GM12878 (cell line): Measurements from ENCODE around the gene TOB1. TPM values are rescaled to one million over a fixed set of nuclear protein-coding genes. Genes with fewer than 3 reads are reported as not detected.

Experiments used
- ATAC-seq: fragments of 200-7000 bp; cut with Tn5 transposase; 3 replicates; pipeline ENCODE4 v1.9.1; 2020; ENCODE audit warnings: mild to moderate bottlenecking, moderate library complexity
- BruUV-seq: library from RNA; stranded (reverse); fragments of 400-500 nt; replicated peaks from 2 replicates; lab custom pipeline; 2021; lab: Mats Ljungman, UMichigan
- CTCF ChIA-PET: fragments of 300-600 bp; sonication (Branson Sonifier 250); formaldehyde crosslinking; extraction: SDS; loops from one replicate; lab custom pipeline; 2021; ENCODE audit warnings: inconsistent platforms; lab: Yijun Ruan, JAX
- POLR2A ChIA-PET: fragments of 350-600 bp; formaldehyde crosslinking; extraction: SDS; loops from one replicate; lab custom pipeline; 2021; ENCODE audit warnings: inconsistent platforms; lab: Charles Lee
- RAD21 ChIA-PET: fragments of 300-600 bp; sonication (Branson Sonifier 250); formaldehyde crosslinking; loops from one replicate; lab custom pipeline; 2023; ENCODE audit warnings: antibody characterized with exemption; ENCODE audit not compliant: unreplicated experiment; lab: Charles Lee
- SMC1A ChIA-PET: fragments of 300-600 bp; sonication (Branson Sonifier 250); formaldehyde crosslinking; loops from one replicate; lab custom pipeline; 2023; ENCODE audit not compliant: unreplicated experiment, uncharacterized antibody; lab: Charles Lee
- DNase-seq: peaks from one replicate; pipeline ENCODE4 v3.0.0-alpha.2; 2011; ENCODE audit warnings: low read depth, low spot score
- FAIRE-seq: peaks from 3 replicates; lab custom pipeline; 2011; peaks lifted over from hg19 to GRCh38; lab: Jason Lieb, UNC
- H2AFZ ChIP-seq: 2 replicates; pipeline ENCODE4 v1.6.0; 2011; ENCODE audit warnings: low read depth, low read length, control low read depth; ENCODE audit not compliant: control insufficient read depth
- H3K27ac ChIP-seq: 2 replicates; pipeline ENCODE4 v1.5.1; 2011; ENCODE audit warnings: control low read depth; ENCODE audit not compliant: control insufficient read depth, insufficient read depth
- H3K27me3 ChIP-seq, 2 experiments: replicated peaks in 1 of 2; 2 replicates each; pipeline versions ENCODE4 v1.6.0 to v1.6.1; 2011; ENCODE audit warnings: low read length in 1 of 2; ENCODE audit not compliant: control insufficient read depth in 2 of 2, insufficient read depth in 2 of 2
- H3K36me3 ChIP-seq, 2 experiments: 2 replicates each; pipeline ENCODE4 v1.5.1; 2011; ENCODE audit warnings: low read length in 1 of 2; ENCODE audit not compliant: control insufficient read depth in 2 of 2, insufficient read depth in 2 of 2
- H3K4me1 ChIP-seq: 2 replicates; pipeline ENCODE4 v1.6.1; 2011; ENCODE audit warnings: mild to moderate bottlenecking, low read length, moderate library complexity, mixed read lengths; ENCODE audit not compliant: control insufficient read depth, insufficient read depth
- H3K4me2 ChIP-seq: 2 replicates; pipeline ENCODE4 v1.6.0; 2011; ENCODE audit warnings: control low read depth; ENCODE audit not compliant: control insufficient read depth, insufficient read depth
- H3K4me3 ChIP-seq: fragments of 200-600 bp; sonication (generic); 2 replicates; pipeline ENCODE4 v1.5.1; 2016
- H3K79me2 ChIP-seq: 2 replicates; pipeline ENCODE4 v1.6.0; 2011; ENCODE audit warnings: low read length; ENCODE audit not compliant: control insufficient read depth, insufficient read depth
- H3K9ac ChIP-seq: 2 replicates; pipeline ENCODE4 v1.8.0; 2011; ENCODE audit warnings: low read length, control low read depth, mixed read lengths; ENCODE audit not compliant: control insufficient read depth, insufficient read depth
- H3K9me3 ChIP-seq: replicated peaks from 3 replicates; pipeline ENCODE4 v1.5.1; 2011; ENCODE audit warnings: mild to moderate bottlenecking, low read length; ENCODE audit not compliant: control insufficient read depth, insufficient read depth
- H4K20me1 ChIP-seq: 2 replicates; pipeline ENCODE4 v1.6.0; 2011; ENCODE audit not compliant: control insufficient read depth, insufficient read depth
- ATF3 ChIP-seq: IDR thresholded peaks from 2 replicates; pipeline ENCODE4 v1.6.1; 2011; ENCODE audit warnings: low read depth, mild to moderate bottlenecking, low read length, moderate library complexity, borderline replicate concordance; ENCODE audit errors: extremely low read depth
- ATF7 ChIP-seq: fragments of 450-650 bp; IDR thresholded peaks from 2 replicates; pipeline ENCODE4 v1.6.1; 2016; ENCODE audit warnings: low read depth, mild to moderate bottlenecking
- BCL3 ChIP-seq: IDR thresholded peaks from 2 replicates; pipeline ENCODE4 v1.6.1; 2011; ENCODE audit warnings: borderline replicate concordance, low read depth, mild to moderate bottlenecking, moderate library complexity, low read length; ENCODE audit not compliant: insufficient read depth, poor library complexity, severe bottlenecking
- CHD4 ChIP-seq: fragments of 200-600 bp; sonication (generic); IDR thresholded peaks from 2 replicates; pipeline ENCODE4 v1.6.1; 2016; ENCODE audit warnings: mild to moderate bottlenecking
- EED ChIP-seq: sonication (generic); IDR thresholded peaks from 2 replicates; pipeline ENCODE4 v1.6.1; 2016; ENCODE audit warnings: antibody characterized with exemption, low read depth
- HSF1 ChIP-seq: fragments of 150-350 bp; IDR thresholded peaks from 2 replicates; pipeline ENCODE4 v1.6.1; 2014; ENCODE audit warnings: mild to moderate bottlenecking, low read depth, low read length
- JUNB ChIP-seq: IDR thresholded peaks from 2 replicates; pipeline ENCODE4 v1.6.1; 2016; ENCODE audit warnings: antibody characterized with exemption, mild to moderate bottlenecking
- KDM1A ChIP-seq: fragments of 200-600 bp; sonication (generic); IDR thresholded peaks from 2 replicates; pipeline ENCODE4 v1.6.1; 2016; ENCODE audit warnings: borderline replicate concordance
- NBN ChIP-seq: fragments of 450-650 bp; IDR thresholded peaks from 2 replicates; pipeline ENCODE4 v1.6.1; 2016
- NRF1 ChIP-seq: conservative IDR thresholded peaks from 2 replicates; pipeline ENCODE4 v1.6.1; 2011; ENCODE audit warnings: mild to moderate bottlenecking, low read depth, low read length, improper control_type of control experiment
- PAX8 ChIP-seq: fragments of 450-650 bp; IDR thresholded peaks from 2 replicates; pipeline ENCODE4 v1.6.1; 2017; ENCODE audit warnings: mild to moderate bottlenecking, moderate library complexity
- POLR2AphosphoS5 ChIP-seq: IDR thresholded peaks from 2 replicates; pipeline ENCODE4 v1.6.1; 2011; ENCODE audit warnings: mild to moderate bottlenecking, low read length, inconsistent platforms
- RB1 ChIP-seq: fragments of 450-650 bp; formaldehyde crosslinking; IDR thresholded peaks from 2 replicates; pipeline ENCODE4 v1.6.1; 2017; ENCODE audit warnings: mild to moderate bottlenecking, borderline replicate concordance
- SRF ChIP-seq, 2 experiments: IDR thresholded peaks; 2 replicates each; pipeline ENCODE4 v1.6.1; 2011; ENCODE audit warnings: low read depth in 2 of 2, low read length in 2 of 2, mild to moderate bottlenecking in 1 of 2, moderate library complexity in 1 of 2
- SUZ12 ChIP-seq: fragments of 200-600 bp; sonication (generic); IDR thresholded peaks from one replicate; pipeline ENCODE4 v1.6.1; 2018; ENCODE audit warnings: antibody characterized with exemption, mild to moderate bottlenecking; ENCODE audit not compliant: unreplicated experiment
- YBX1 ChIP-seq: fragments of 450-650 bp; IDR thresholded peaks from 2 replicates; pipeline ENCODE4 v1.6.1; 2016; ENCODE audit warnings: antibody characterized with exemption
- YY1 ChIP-seq: IDR thresholded peaks from 2 replicates; pipeline ENCODE4 v1.6.1; 2011; ENCODE audit warnings: low read depth, mild to moderate bottlenecking, low read length
- ZBTB11 ChIP-seq: fragments of 450-650 bp; formaldehyde crosslinking; IDR thresholded peaks from 2 replicates; pipeline ENCODE4 v1.5.0; 2022; ENCODE audit warnings: mild to moderate bottlenecking, missing genetic modification characterization
- WGBS: methylation state at CpG from one replicate; pipeline ENCODE4 v1.1.6; 2016; ENCODE audit warnings: low lambda C conversion rate; ENCODE audit not compliant: insufficient replicate concordance, insufficient coverage; ENCODE audit errors: missing lambda C conversion rate; 5-methylcytosine and 5-hydroxymethylcytosine counted together
- in situ Hi-C: fragments of 300-500 bp; cut with MboI; formaldehyde crosslinking; loops from 9 replicates; pipeline ENCODE4 v1.14.3; 2018; ENCODE audit warnings: mixed read lengths
- intact Hi-C: fragments of 100-400 bp; cut with micrococcal nuclease; formaldehyde crosslinking; loops from one replicate; pipeline ENCODE4 v1.14.2; 2022; ENCODE audit not compliant: unreplicated experiment
- polyA plus RNA-seq, 11 experiments: library from polyadenylated mRNA; depleted of rRNA in 4 of 11; unstranded in 6 of 11; stranded (reverse) in 5 of 11; fragments of >200 nt; fragmentation: Nextera tagmentation in 4 of 11; fragmentation: Illumina TruSeq in 1 of 11; extraction: Ambion mirVana in 4 of 11; extraction: Trizol in 1 of 11; gene quantifications; 1 replicate in 1 of 11; 2 replicates in 10 of 11; pipeline versions ENCODE4 v1.2.1 to v1.2.3, GENCODE V29; 2011 to 2016; ENCODE audit warnings: inconsistent platforms in 2 of 11, missing spikeins in 2 of 11, low read depth in 1 of 11
- total RNA-seq, 4 experiments: library from RNA; depleted of rRNA in 3 of 4; stranded (reverse); fragments of >200 nt in 3 of 4; fragmentation: Illumina TruSeq in 1 of 4; extraction: Trizol in 1 of 4; gene quantifications; 2 replicates each; pipeline versions ENCODE4 v1.2.1 to v1.2.3, GENCODE V29; 2013 to 2021

TOB1 gene
- total and polyA plus RNA-seq, 10 of the 15 experiments (the other 5 are each of a cell fraction or from before 2014, with no cell fraction given): 5.0 to 32.4 (median 13.7) TPM

GRCh38 chr17:50831471-50831928, 34.7 kb downstream of the TOB1 start (continued):
- TF ChIP-seq ZBTB11 (no peak), NBN (no peak), PAX8 (no peak)

- FAIRE-seq: no peak
- ChIA-PET POLR2A (interaction anchor here (0.9 kb wide), 1 partner anchor 67 kb away, joined by 3 read pairs; no protein-coding TSS in a partner anchor), RAD21 (interaction anchor here (0.9 kb wide), 1 partner anchor 10 kb away, joined by 3 read pairs; no protein-coding TSS in a partner anchor), CTCF (interaction anchor here (0.8 to 1.0 kb wide), 2 partner anchors 21 to 47 kb away, joined by 3 read pairs; no protein-coding TSS in a partner anchor), SMC1A (no interaction called here)
- no peaks in the 10 kb centered on the region for H3K9me3 ChIP-seq
- peaks cover 25% of the 10 kb centered on the region for H3K4me1 ChIP-seq
- no peaks in the 10 kb centered on the region for H4K20me1 ChIP-seq
- peaks cover 2 to 4% of the 10 kb centered on the region in 2 experiments; a peak in 3 of 4 replicates for H3K27me3 ChIP-seq
- 84% methylated on average over 12 of the region's 12 CpGs for WGBS
- no peak overlapping the region for H3K4me3 ChIP-seq
- no TSS peak for BruUV-seq
- H3K9ac ChIP-seq: no peak overlapping the region
- DNase-seq: no peak
- no peak overlapping the region for H3K4me2 ChIP-seq
- in situ Hi-C loops (loop anchor here (5.0 kb wide), 1 partner anchor 289 kb away; no protein-coding TSS in a partner anchor), intact Hi-C loops (no loop called here)
- H2AFZ ChIP-seq: no peak overlapping the region
- H3K79me2 ChIP-seq: no peaks in the 10 kb centered on the region
- no peak overlapping the region for H3K27ac ChIP-seq
- ATAC-seq: no peak
- H3K36me3 ChIP-seq: no peaks in the 10 kb centered on the region
- TF ChIP-seq YBX1 (no peak), EED (no peak), ATF7 (no peak), KDM1A (no peak), CHD4 (no peak), SRF (IDR thresholded peaks at IDR 0.05; ENCODE audit: low read depth in 2 of 2, low read length in 2 of 2) (no peak), HSF1 (no peak), JUNB (no peak), POLR2AphosphoS5 (no peak), YY1 (no peak), SUZ12 (no peak), BCL3 (no peak), ATF3 (no peak), NRF1 (no peak), RB1 (no peak)
These were observed 35.2 kb downstream of the TOB1 start for GRCh38 chr17:50830994-50831393.
